Naive thymus-derived CD4-positive, alpha-beta T cell (primary cell): Measurements from ENCODE around the gene RNF114. TPM values are rescaled to one million over a fixed set of nuclear protein-coding genes. Genes with fewer than 3 reads are reported as not detected.
"Not testable (repeated sequence)": the region's sequence is repeated elsewhere in the genome, so short reads cannot be mapped to it uniquely, and the experiment has no call there.

ENCODE experiments used
- ATAC-seq: fragments of 150-1000 bp; cut with Tn5 transposase; 2 replicates; pipeline ENCODE4 v1.10.0; 2021; ENCODE audit warnings: mild to moderate bottlenecking, moderate library complexity
- CTCF ChIA-PET: fragments of 350-600 bp; sonication (Branson Sonifier 250); formaldehyde crosslinking; loops from one replicate; lab custom pipeline; 2021; ENCODE audit warnings: antibody characterized with exemption; lab: Charles Lee
- POLR2A ChIA-PET: fragments of 350-600 bp; sonication (Branson Sonifier 250); formaldehyde crosslinking; loops from one replicate; lab custom pipeline; 2021; ENCODE audit warnings: antibody characterized with exemption, inconsistent platforms; lab: Charles Lee
- DNase-seq, 9 donors: peaks; one replicate each; pipeline versions ENCODE4 v3.0.0 to v3.0.0-alpha.2; 2020 to 2022; ENCODE audit warnings: mixed read lengths in 1 of 9
- H3K27ac ChIP-seq: one replicate; pipeline ENCODE4 v1.7.0; 2013; ENCODE audit warnings: mild to moderate bottlenecking, low read depth, low read length, moderate library complexity
- H3K27me3 ChIP-seq, 2 donors: one replicate each; pipeline ENCODE4 v1.7.0; 2013; ENCODE audit warnings: low read length in 2 of 2, mild to moderate bottlenecking in 2 of 2, moderate library complexity in 2 of 2; ENCODE audit not compliant: control insufficient read depth in 2 of 2, insufficient read depth in 2 of 2
- H3K36me3 ChIP-seq, 3 experiments: 1 replicate in 2 of 3; 2 replicates in 1 of 3; pipeline ENCODE4 v1.7.0; 2013; ENCODE audit warnings: low read length in 3 of 3, mild to moderate bottlenecking in 3 of 3, moderate library complexity in 1 of 3; ENCODE audit not compliant: insufficient read depth in 3 of 3, control insufficient read depth in 2 of 3
- H3K4me1 ChIP-seq, 2 donors: one replicate each; pipeline ENCODE4 v1.7.0; 2013; ENCODE audit warnings: low read length in 2 of 2, mild to moderate bottlenecking in 2 of 2, moderate library complexity in 1 of 2; ENCODE audit not compliant: control insufficient read depth in 2 of 2, insufficient read depth in 2 of 2
- H3K4me3 ChIP-seq: 2 replicates; pipeline ENCODE4 v1.7.0; 2013; ENCODE audit warnings: mild to moderate bottlenecking, low read length
- H3K9me3 ChIP-seq, 3 experiments: 1 replicate in 2 of 3; 2 replicates in 1 of 3; pipeline ENCODE4 v1.7.0; 2013; ENCODE audit warnings: low read length in 3 of 3; ENCODE audit not compliant: control insufficient read depth in 2 of 3
- H3K27ac Mint-ChIP-seq, 9 donors: one replicate each; pipeline ENCODE4 v1.8.0; 2020 to 2022; ENCODE audit warnings: mixed read lengths in 9 of 9, mild to moderate bottlenecking in 8 of 9, moderate library complexity in 5 of 9, inconsistent platforms in 2 of 9
- H3K27me3 Mint-ChIP-seq, 5 donors: one replicate each; pipeline ENCODE4 v1.8.0; 2021 to 2022; ENCODE audit warnings: mixed read lengths in 5 of 5, mild to moderate bottlenecking in 1 of 5
- H3K36me3 Mint-ChIP-seq, 5 donors: one replicate each; pipeline ENCODE4 v1.8.0; 2020 to 2022; ENCODE audit warnings: mixed read lengths in 5 of 5, mild to moderate bottlenecking in 3 of 5, inconsistent platforms in 1 of 5
- H3K4me1 Mint-ChIP-seq, 7 donors: one replicate each; pipeline ENCODE4 v1.8.0; 2020 to 2022; ENCODE audit warnings: mixed read lengths in 7 of 7, mild to moderate bottlenecking in 3 of 7, inconsistent platforms in 1 of 7
- H3K4me3 Mint-ChIP-seq, 10 donors: one replicate each; pipeline ENCODE4 v1.8.0; 2020 to 2022; ENCODE audit warnings: mild to moderate bottlenecking in 10 of 10, mixed read lengths in 10 of 10, moderate library complexity in 6 of 10, inconsistent platforms in 2 of 10
- H3K9me3 Mint-ChIP-seq, 11 donors: one replicate each; pipeline ENCODE4 v1.8.0; 2020 to 2022; ENCODE audit warnings: mixed read lengths in 11 of 11, mild to moderate bottlenecking in 4 of 11, inconsistent platforms in 1 of 11, moderate library complexity in 1 of 11
- intact Hi-C, 2 donors: fragments of 100-400 bp; cut with micrococcal nuclease; formaldehyde crosslinking; loops; one replicate each; pipeline ENCODE4 v1.15.1; 2023
- polyA plus RNA-seq, 2 donors: library from polyadenylated mRNA; unstranded; fragments of 300-500 nt; fragmentation: Illumina TruSeq; gene quantifications; one replicate each; pipeline ENCODE4 v1.2.3, GENCODE V29; 2021
- total RNA-seq, 6 experiments: library from RNA in 5 of 6; stranded (reverse) in 5 of 6; gene quantifications; 1 replicate in 5 of 6; 2 replicates in 1 of 6; pipeline ENCODE4 v1.2.3 and lab custom pipeline; 2021 to 2026

Gene RNF114
- total and polyA plus RNA-seq, 7 experiments from 2014 or later: 67.1 to 143 (median 106) TPM

DNA sequence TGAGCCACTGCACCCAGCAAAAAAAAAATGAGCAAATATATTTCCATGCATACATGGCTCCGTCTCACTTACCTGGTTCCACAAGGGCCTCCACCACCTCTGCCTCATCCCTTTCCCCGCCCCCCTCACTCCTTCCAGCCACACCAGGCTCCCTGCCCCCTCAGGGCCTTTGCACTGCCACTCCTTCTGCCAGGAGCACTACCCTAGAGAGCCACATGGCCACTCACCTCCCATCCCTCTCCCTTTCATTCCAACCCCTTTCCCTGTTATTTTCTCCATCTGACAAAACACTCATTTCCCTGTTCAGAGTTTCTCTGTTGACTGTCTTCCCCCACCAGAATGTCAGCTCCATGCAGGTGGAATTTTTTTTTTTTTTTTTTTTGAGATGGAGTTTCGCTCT is 59.4 kb downstream of the RNF114 start:
- Mint-ChIP-seq H3K27me3 (peaks cover 0 to 13% (median 0%) of the 10 kb centered on the region in 5 donors), H3K27ac (no peak overlapping the region), H3K9me3 (no peaks in the 10 kb centered on the region), H3K36me3 (no peaks in the 10 kb centered on the region), H3K4me3 (no peak overlapping the region), H3K4me1 (peaks cover 0 to 2% (median 0%) of the 10 kb centered on the region in 7 donors)
- no peak for DNase-seq
- POLR2A ChIA-PET: no interaction called here
- no peaks in the 10 kb centered on the region for H3K4me1 ChIP-seq
- H3K27me3 ChIP-seq: no peaks in the 10 kb centered on the region
- CTCF ChIA-PET: interaction anchor here (1.5 kb wide), 1 partner anchor 76 kb away, joined by 3 read pairs; no protein-coding TSS in a partner anchor
- no peaks in the 10 kb centered on the region for H3K36me3 ChIP-seq
- no peaks in the 10 kb centered on the region for H3K9me3 ChIP-seq
- ATAC-seq: no peak
- H3K4me3 ChIP-seq: no peak overlapping the region
- H3K27ac ChIP-seq: no peak overlapping the region
- intact Hi-C loops: no loop called here

DNA sequence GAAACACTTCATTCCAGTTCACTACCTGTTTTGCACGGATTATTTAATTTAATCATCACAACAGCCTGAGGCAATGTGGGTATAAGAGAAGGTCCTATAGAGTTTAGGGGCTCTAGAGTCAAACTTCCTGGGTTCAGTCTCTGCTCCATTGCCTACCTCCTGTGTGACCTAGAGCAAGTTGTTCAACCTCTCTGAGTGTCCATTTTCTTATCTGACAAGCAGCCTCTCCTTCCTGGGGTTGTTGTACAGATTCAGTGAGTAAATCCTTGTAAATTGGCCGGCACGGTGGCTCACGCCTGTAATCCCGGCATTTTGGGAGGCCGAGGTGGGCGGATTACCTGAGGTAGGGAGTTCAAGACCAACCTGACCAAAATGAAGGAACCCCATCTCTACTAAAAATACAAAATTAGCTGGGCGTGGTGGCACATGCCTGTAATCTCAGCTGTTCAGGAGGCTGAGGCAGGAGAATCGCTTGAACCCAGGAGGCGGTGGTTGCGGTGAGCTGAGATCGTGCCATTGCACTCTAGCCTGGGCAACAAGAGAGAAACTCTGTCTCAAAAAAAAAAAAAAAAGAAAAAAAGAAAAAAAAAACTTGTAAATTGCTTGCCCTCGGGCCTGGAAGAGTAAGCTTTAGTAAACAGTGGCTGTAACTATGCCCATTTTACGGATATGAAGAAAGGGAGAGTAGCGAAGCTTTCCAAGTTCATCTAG is 62.4 kb downstream of the RNF114 start:
- H3K36me3 Mint-ChIP-seq, H3K4me1 ChIP-seq, H3K9me3 ChIP-seq, H3K27ac ChIP-seq, H3K36me3 ChIP-seq, H3K27me3 Mint-ChIP-seq, ATAC-seq, H3K27me3 ChIP-seq, H3K27ac Mint-ChIP-seq, intact Hi-C loops, DNase-seq, H3K9me3 Mint-ChIP-seq, POLR2A ChIA-PET, H3K4me3 Mint-ChIP-seq, H3K4me3 ChIP-seq: not testable (repeated sequence)
- H3K4me1 Mint-ChIP-seq: peaks cover 0 to 16% (median 0%) of the 10 kb centered on the region in 7 donors
- CTCF ChIA-PET: interaction anchor here (0.6 kb wide), 1 partner anchor 51 kb away, joined by 3 read pairs; no protein-coding TSS in a partner anchor

DNA sequence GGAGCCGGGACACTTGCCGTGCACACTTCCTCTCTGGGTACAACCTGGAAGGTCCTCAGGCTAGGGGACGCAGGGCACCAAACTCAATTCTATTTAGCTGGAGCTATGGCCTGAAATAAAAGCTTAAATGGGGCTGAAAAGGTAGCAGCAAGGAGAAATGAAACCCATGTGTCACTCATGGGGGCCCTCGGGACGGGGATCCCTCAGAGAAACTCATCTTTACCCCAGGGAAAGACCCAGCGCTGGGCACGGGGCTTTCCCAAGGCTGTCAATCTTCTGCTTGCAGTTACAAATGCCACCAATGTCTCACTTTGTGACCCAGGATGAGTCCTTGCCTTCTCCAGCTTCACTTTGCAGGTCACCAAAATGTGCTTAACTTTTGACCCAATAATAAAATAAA is 63.1 kb downstream of the RNF114 start:
- peaks cover 0 to 16% (median 0%) of the 10 kb centered on the region in 7 donors for H3K4me1 Mint-ChIP-seq
- intact Hi-C loops: no loop called here
- POLR2A ChIA-PET: no interaction called here
- peaks cover 0 to 8% (median 0%) of the 10 kb centered on the region in 5 donors for H3K27me3 Mint-ChIP-seq
- no peak overlapping the region for H3K4me3 ChIP-seq
- H3K9me3 Mint-ChIP-seq: no peaks in the 10 kb centered on the region
- no peak overlapping the region for H3K27ac Mint-ChIP-seq
- H3K36me3 ChIP-seq: no peaks in the 10 kb centered on the region
- DNase-seq (no peak), ATAC-seq (peak; percentile 55)
- no peaks in the 10 kb centered on the region for H3K36me3 Mint-ChIP-seq
- H3K9me3 ChIP-seq: no peaks in the 10 kb centered on the region
- no peak overlapping the region for H3K27ac ChIP-seq
- CTCF ChIA-PET: interaction anchor here (0.6 kb wide), 1 partner anchor 50 kb away, joined by 3 read pairs; no protein-coding TSS in a partner anchor
- no peaks in the 10 kb centered on the region for H3K4me1 ChIP-seq
- H3K27me3 ChIP-seq: no peaks in the 10 kb centered on the region
- no peak overlapping the region for H3K4me3 Mint-ChIP-seq

DNA sequence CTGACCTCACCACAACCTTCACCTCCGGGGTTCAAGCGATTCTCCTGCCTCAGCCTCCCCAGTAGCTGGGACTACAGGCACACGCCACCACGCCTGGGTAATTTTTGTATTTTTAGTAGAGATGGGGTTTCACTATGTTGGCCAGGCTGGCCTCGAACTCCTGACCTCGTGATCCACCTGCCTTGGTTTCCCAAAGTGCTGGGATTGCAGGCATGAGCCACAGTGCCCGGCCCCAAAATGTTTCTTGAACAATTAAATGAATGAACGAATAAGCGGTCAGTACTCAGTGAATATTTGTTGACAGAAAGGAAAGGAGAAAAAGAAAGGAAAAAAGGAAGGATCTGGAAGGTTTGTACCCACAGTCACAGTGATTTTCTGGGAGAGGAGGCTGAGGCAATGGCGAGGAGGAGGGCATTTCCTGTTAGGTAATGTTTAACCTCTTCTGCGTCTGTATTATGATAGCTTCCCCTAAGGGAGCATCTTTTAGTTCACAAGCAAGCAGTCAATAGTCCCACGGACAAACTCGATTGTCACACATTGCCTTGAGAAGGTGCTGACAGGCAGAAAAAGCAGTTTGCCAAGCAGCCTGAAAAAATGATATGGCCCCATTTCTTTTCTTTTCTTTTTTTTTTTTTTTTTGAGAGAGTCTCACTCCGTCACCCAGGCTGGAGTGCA is 64.5 kb downstream of the RNF114 start:
- H3K27ac ChIP-seq, intact Hi-C loops: not testable (repeated sequence)

DNA sequence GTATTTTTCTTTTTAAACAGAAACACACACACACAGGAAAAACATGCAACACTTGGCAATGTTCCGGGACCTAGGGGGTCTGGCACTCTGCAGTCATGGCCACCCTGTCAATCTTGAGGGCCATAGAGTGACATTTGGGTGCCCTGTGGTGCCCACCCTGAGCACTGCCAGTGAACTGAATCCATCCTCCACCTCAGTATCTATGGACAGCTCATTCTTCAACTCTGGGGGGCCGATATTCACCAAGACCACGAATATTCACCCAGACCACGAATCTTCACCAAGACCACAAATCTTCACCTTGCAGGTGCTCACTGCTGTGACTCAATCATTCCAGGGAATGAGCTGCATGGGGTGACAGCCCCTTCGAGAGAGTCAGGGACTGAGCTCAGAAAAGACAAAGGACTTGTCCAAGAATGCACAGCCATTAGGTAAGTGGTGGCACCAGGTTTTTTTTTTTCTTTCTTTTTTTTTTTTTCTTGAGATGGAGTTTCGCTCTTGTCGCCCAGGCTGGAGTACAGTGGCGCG is 65.7 kb downstream of the RNF114 start:
- no peaks in the 10 kb centered on the region for H3K36me3 ChIP-seq
- Mint-ChIP-seq H3K36me3 (no peaks in the 10 kb centered on the region), H3K4me3 (no peak overlapping the region), H3K9me3 (no peaks in the 10 kb centered on the region), H3K27me3 (peaks cover 0 to 12% (median 0%) of the 10 kb centered on the region in 5 donors), H3K27ac (no peak overlapping the region), H3K4me1 (peaks cover 0 to 25% (median 6%) of the 10 kb centered on the region in 7 donors)
- CTCF ChIA-PET: interaction anchor here (0.6 kb wide), 1 partner anchor 713 kb away, joined by 4 read pairs; no protein-coding TSS in a partner anchor
- POLR2A ChIA-PET: interaction anchor here (0.7 kb wide), 1 partner anchor 857 kb away, joined by 3 read pairs; no protein-coding TSS in a partner anchor
- H3K4me1 ChIP-seq: no peaks in the 10 kb centered on the region
- DNase-seq: no peak
- intact Hi-C loops: no loop called here
- H3K27me3 ChIP-seq: no peaks in the 10 kb centered on the region
- no peaks in the 10 kb centered on the region for H3K9me3 ChIP-seq
- ATAC-seq: no peak
- no peak overlapping the region for H3K4me3 ChIP-seq
- no peak overlapping the region for H3K27ac ChIP-seq

More for the DNA sequence above, 64.5 kb downstream of the RNF114 start:
- H3K27ac Mint-ChIP-seq, H3K9me3 Mint-ChIP-seq, CTCF ChIA-PET, POLR2A ChIA-PET, H3K36me3 ChIP-seq, H3K4me3 Mint-ChIP-seq, ATAC-seq, H3K27me3 ChIP-seq, H3K4me3 ChIP-seq, H3K9me3 ChIP-seq, H3K4me1 ChIP-seq, H3K36me3 Mint-ChIP-seq, DNase-seq: not testable (repeated sequence)
- Mint-ChIP-seq H3K4me1 (peaks cover 0 to 23% (median 6%) of the 10 kb centered on the region in 7 donors), H3K27me3 (peaks cover 0 to 11% (median 0%) of the 10 kb centered on the region in 5 donors)

DNA sequence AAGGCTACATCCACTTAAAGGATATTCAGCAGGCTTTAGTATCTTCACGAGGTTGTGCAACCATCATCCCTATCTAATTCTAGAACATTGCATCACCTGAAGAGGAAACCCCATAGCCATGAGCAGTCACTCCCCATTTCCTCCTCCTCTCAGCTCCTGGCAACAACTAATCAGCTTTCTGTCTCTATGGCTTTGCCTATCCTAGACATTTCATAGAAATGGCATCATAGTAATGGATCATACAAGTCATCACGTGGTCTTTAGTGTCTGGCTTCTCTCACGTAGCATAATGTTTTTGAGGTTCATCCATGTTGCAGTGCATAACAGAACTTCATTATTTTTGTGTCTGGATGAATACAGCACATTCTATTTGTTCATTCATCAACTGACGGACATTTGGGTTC is 67.1 kb downstream of the RNF114 start:
- H3K27me3 Mint-ChIP-seq: peaks cover 0 to 7% (median 4%) of the 10 kb centered on the region in 5 donors
- peaks cover 0 to 32% (median 6%) of the 10 kb centered on the region in 7 donors for H3K4me1 Mint-ChIP-seq
- POLR2A ChIA-PET: no interaction called here
- Histone ChIP-seq H3K9me3 (no peaks in the 10 kb centered on the region), H3K27ac (no peak overlapping the region), H3K36me3 (no peaks in the 10 kb centered on the region), H3K4me1 (no peaks in the 10 kb centered on the region), H3K4me3 (no peak overlapping the region), H3K27me3 (no peaks in the 10 kb centered on the region)
- no peaks in the 10 kb centered on the region for H3K36me3 Mint-ChIP-seq
- peak overlapping the region in 1 of 9 donors; percentile 25 for H3K27ac Mint-ChIP-seq
- peak; percentile 84 for ATAC-seq
- CTCF ChIA-PET: no interaction called here
- H3K4me3 Mint-ChIP-seq: peak overlapping the region in 1 of 10 donors; percentile 33
- intact Hi-C loops: no loop called here
- DNase-seq: no peak
- H3K9me3 Mint-ChIP-seq: no peaks in the 10 kb centered on the region
